Measurements from ENCODE around the gene LIMS3. TPM values are rescaled to one million over a fixed set of nuclear protein-coding genes. Genes with fewer than 3 reads are reported as not detected.
"Not testable (repeated sequence)": the region's sequence is repeated elsewhere in the genome, so short reads cannot be mapped to it uniquely, and the experiment has no call there.

Gene LIMS3
- polyA plus RNA-seq, 3 donors, result 0.53 to 6.0 (median 5.7) TPM

DNA sequence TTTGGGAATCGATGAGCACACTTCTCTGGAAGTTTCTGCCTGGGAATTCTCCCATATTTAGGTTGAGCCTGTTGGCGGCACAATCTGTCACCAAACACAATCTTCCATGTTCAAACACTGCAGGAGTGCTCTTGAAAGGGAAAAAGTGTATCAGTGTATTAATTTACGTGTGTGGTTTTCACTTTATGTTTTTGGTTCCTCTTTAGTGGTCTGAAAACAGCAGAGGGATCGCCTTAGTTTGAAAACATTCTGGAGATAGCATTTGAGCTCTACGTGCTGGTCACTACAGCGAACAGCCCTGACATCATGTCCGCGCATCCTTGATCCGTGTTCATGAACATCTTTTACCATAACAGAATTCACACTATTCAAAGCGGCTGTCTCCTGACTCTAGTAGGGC is 73.2 kb downstream of the LIMS3 start:
- H3K9me3 ChIP-seq (replicated peaks in 1 of 2; ENCODE audit: control insufficient read depth in 1 of 2, insufficient read depth in 1 of 2, low read length in 2 of 2); H3K36me3 ChIP-seq (replicated peaks in 1 of 2; ENCODE audit: control insufficient read depth in 1 of 2, insufficient read depth in 2 of 2, low read length in 2 of 2); H3K4me1 ChIP-seq (ENCODE audit: control insufficient read depth in 1 of 2, insufficient read depth in 2 of 2, low read length in 2 of 2); H3K79me2 ChIP-seq (ENCODE audit: insufficient read depth, low read length); H3K27me3 ChIP-seq (ENCODE audit: control insufficient read depth in 2 of 2, insufficient read depth in 2 of 2, low read length in 2 of 2); H3K36me3 Mint-ChIP-seq; H3K9me3 Mint-ChIP-seq; H3K27ac ChIP-seq (ENCODE audit: low read depth in 1 of 2, low read length in 2 of 2); H4K20me1 ChIP-seq (ENCODE audit: insufficient read depth, low read length); H3K9ac ChIP-seq (ENCODE audit: insufficient read depth, low read length, poor library complexity, severe bottlenecking); H3K4me1 Mint-ChIP-seq; DNase-seq; H2AFZ ChIP-seq (ENCODE audit: insufficient read depth, low read depth, low read length, poor library complexity, severe bottlenecking); H3K27ac Mint-ChIP-seq; H3K4me3 ChIP-seq (replicated peaks in 1 of 3; ENCODE audit: low read depth in 2 of 3, low read length in 3 of 3); intact Hi-C loops (cut with micrococcal nuclease); H3K27me3 Mint-ChIP-seq (ENCODE audit: low read depth in 3 of 3); H3K4me2 ChIP-seq (replicated peaks; ENCODE audit: extremely low read depth, low read length, poor library complexity, severe bottlenecking); H3K4me3 Mint-ChIP-seq: not testable (repeated sequence)
- no CpG with 5 or more reads among the region's 10 CpGs for WGBS (ENCODE audit: insufficient coverage)

Other genes with a start within 250 kb of the LIMS3 start
- gene RGPD5, start 104.4 kb upstream of the LIMS3 start, polyA plus RNA-seq, result 1 to 10 TPM in 1 of 3 donors, under 1 TPM in 2; 0.40 to 6.6 (median 0.58) TPM
- under 1 TPM in 1 of 3 donors, not detected in 2; 0.12 TPM for gene MALL, start 217.1 kb downstream of the LIMS3 start, polyA plus RNA-seq

All from CD14-positive monocyte (primary cell).